Measurements from ENCODE around the gene KDM5A.

- TF ChIP-seq POLR2A (IDR thresholded peaks at IDR 0.05), result no peak
- TF ChIP-seq CTCF (IDR thresholded peaks at IDR 0.05 in 4 of 5, conservative IDR thresholded peaks at IDR 0.05 in 1 of 5), result no peak
Observed at GRCh38 chr12:236445-236844, 152.7 kb downstream of the KDM5A start.
